ENCODE results near the gene AK5. TPM values are rescaled to one million over a fixed set of nuclear protein-coding genes. Genes with fewer than 3 reads are reported as not detected.

The AK5 gene
- total RNA-seq, 2 experiments from 2014 or later: 0.65 to 0.86 TPM

GRCh38 chr1:77424236-77424635 lies 142.4 kb downstream of the AK5 start:
- Mint-ChIP-seq H3K27ac (no peak overlapping the region), H3K27me3 (peaks cover 3% of the 10 kb centered on the region), H3K4me1 (peaks cover 19% of the 10 kb centered on the region), H3K9me3 (peaks cover 8% of the 10 kb centered on the region), H3K4me3 (no peak overlapping the region), H3K36me3 (ENCODE audit: low read depth) (peaks cover 7% of the 10 kb centered on the region)
- DNase-seq: no peak
- POLR2A ChIA-PET: no interaction called here
- CTCF ChIA-PET: no interaction called here

GRCh38 chr1:77428068-77428467 lies 146.2 kb downstream of the AK5 start:
- ChIA-PET POLR2A (no interaction called here), CTCF (no interaction called here)
- no peaks in the 10 kb centered on the region for H3K27me3 Mint-ChIP-seq

GRCh38 chr1:77430966-77431690 lies 149.3 kb downstream of the AK5 start:
- H3K4me3 Mint-ChIP-seq: no peak overlapping the region
- POLR2A ChIA-PET: interaction anchor here (1.5 to 2.1 kb wide), 2 partner anchors 17 to 547 kb away, joined by 4 to 5 read pairs; partner anchors contain the start of gene FUBP1
- no peak overlapping the region for H3K27ac Mint-ChIP-seq
- no peak for DNase-seq
- H3K9me3 Mint-ChIP-seq: peaks cover 6% of the 10 kb centered on the region
- peaks cover 16% of the 10 kb centered on the region for H3K4me1 Mint-ChIP-seq
- no peaks in the 10 kb centered on the region for H3K27me3 Mint-ChIP-seq
- CTCF ChIA-PET: interaction anchor here (0.6 to 1.4 kb wide), 2 partner anchors 11 to 91 kb away, joined by 3 read pairs; no protein-coding TSS in a partner anchor
- no peaks in the 10 kb centered on the region for H3K36me3 Mint-ChIP-seq (ENCODE audit: low read depth)

More at GRCh38 chr1:77428068-77428467, 146.2 kb downstream of the AK5 start:
- H3K9me3 Mint-ChIP-seq: peaks cover 8% of the 10 kb centered on the region
- peaks cover 7% of the 10 kb centered on the region for H3K36me3 Mint-ChIP-seq (ENCODE audit: low read depth)
- H3K4me1 Mint-ChIP-seq: peaks cover 6% of the 10 kb centered on the region
- no peak for DNase-seq
- no peak overlapping the region for H3K4me3 Mint-ChIP-seq
- no peak overlapping the region for H3K27ac Mint-ChIP-seq

- DNase-seq: no peak
- Mint-ChIP-seq H3K9me3 (peaks cover 9% of the 10 kb centered on the region), H3K4me3 (no peak overlapping the region), H3K27me3 (no peaks in the 10 kb centered on the region), H3K27ac (no peak overlapping the region), H3K4me1 (peaks cover 26% of the 10 kb centered on the region), H3K36me3 (ENCODE audit: low read depth) (peaks cover 3% of the 10 kb centered on the region)
- CTCF ChIA-PET: no interaction called here
- POLR2A ChIA-PET: no interaction called here
Measured at GRCh38 chr1:77433934-77434333, 152.1 kb downstream of the AK5 start.

- ChIA-PET CTCF (interaction anchor here (0.7 kb wide), 1 partner anchor 51 kb away, joined by 3 read pairs; no protein-coding TSS in a partner anchor), POLR2A (no interaction called here)
- Mint-ChIP-seq H3K9me3 (peaks cover 14% of the 10 kb centered on the region), H3K27me3 (no peaks in the 10 kb centered on the region), H3K36me3 (ENCODE audit: low read depth) (peaks cover 3% of the 10 kb centered on the region), H3K4me3 (no peak overlapping the region), H3K27ac (peak overlapping the region; percentile 0), H3K4me1 (peaks cover 26% of the 10 kb centered on the region)
- DNase-seq: no peak
Measured at GRCh38 chr1:77434967-77435366, 153.1 kb downstream of the AK5 start.

- H3K36me3 Mint-ChIP-seq (ENCODE audit: low read depth): peaks cover 3% of the 10 kb centered on the region
- H3K27me3 Mint-ChIP-seq: no peaks in the 10 kb centered on the region
- no peak overlapping the region for H3K27ac Mint-ChIP-seq
- ChIA-PET POLR2A (no interaction called here), CTCF (interaction anchor here (0.6 kb wide), 1 partner anchor 150 kb away, joined by 3 read pairs; no protein-coding TSS in a partner anchor)
- no peak for DNase-seq
- peaks cover 14% of the 10 kb centered on the region for H3K9me3 Mint-ChIP-seq
- H3K4me3 Mint-ChIP-seq: no peak overlapping the region
- peaks cover 20% of the 10 kb centered on the region for H3K4me1 Mint-ChIP-seq
Measured at GRCh38 chr1:77438236-77438913, 156.6 kb downstream of the AK5 start.

GRCh38 chr1:77446841-77447555 lies 165.2 kb downstream of the AK5 start:
- H3K4me3 Mint-ChIP-seq: no peak overlapping the region
- no peak for DNase-seq
- ChIA-PET CTCF (no interaction called here), POLR2A (no interaction called here)
- H3K27me3 Mint-ChIP-seq: no peaks in the 10 kb centered on the region
- no peak overlapping the region for H3K27ac Mint-ChIP-seq
- H3K4me1 Mint-ChIP-seq: no peaks in the 10 kb centered on the region
- no peaks in the 10 kb centered on the region for H3K36me3 Mint-ChIP-seq (ENCODE audit: low read depth)
- no peaks in the 10 kb centered on the region for H3K9me3 Mint-ChIP-seq

- Mint-ChIP-seq H3K36me3 (ENCODE audit: low read depth) (no peaks in the 10 kb centered on the region), H3K27me3 (no peaks in the 10 kb centered on the region), H3K9me3 (no peaks in the 10 kb centered on the region), H3K4me1 (no peaks in the 10 kb centered on the region), H3K4me3 (no peak overlapping the region), H3K27ac (no peak overlapping the region)
- CTCF ChIA-PET: no interaction called here
- DNase-seq: no peak
- POLR2A ChIA-PET: no interaction called here
Measured at GRCh38 chr1:77447669-77448068, 165.8 kb downstream of the AK5 start.

- H3K9me3 Mint-ChIP-seq: no peaks in the 10 kb centered on the region
- H3K27ac Mint-ChIP-seq: no peak overlapping the region
- ChIA-PET POLR2A (no interaction called here), CTCF (no interaction called here)
- no peaks in the 10 kb centered on the region for H3K27me3 Mint-ChIP-seq
- DNase-seq: no peak
- H3K4me3 Mint-ChIP-seq: no peak overlapping the region
- H3K36me3 Mint-ChIP-seq (ENCODE audit: low read depth): no peaks in the 10 kb centered on the region
- H3K4me1 Mint-ChIP-seq: no peaks in the 10 kb centered on the region
Measured at GRCh38 chr1:77459881-77460280, 178.1 kb downstream of the AK5 start.

- DNase-seq: no peak
- H3K27me3 Mint-ChIP-seq: no peaks in the 10 kb centered on the region
- H3K9me3 Mint-ChIP-seq: no peaks in the 10 kb centered on the region
- ChIA-PET CTCF (no interaction called here), POLR2A (no interaction called here)
- H3K4me1 Mint-ChIP-seq: no peaks in the 10 kb centered on the region
- H3K4me3 Mint-ChIP-seq: no peak overlapping the region
- H3K36me3 Mint-ChIP-seq (ENCODE audit: low read depth): no peaks in the 10 kb centered on the region
- no peak overlapping the region for H3K27ac Mint-ChIP-seq
Measured at GRCh38 chr1:77461691-77462090, 179.9 kb downstream of the AK5 start.

GRCh38 chr1:77463216-77463615 lies 181.4 kb downstream of the AK5 start:
- H3K27me3 Mint-ChIP-seq: no peaks in the 10 kb centered on the region
- no peaks in the 10 kb centered on the region for H3K4me1 Mint-ChIP-seq
- H3K4me3 Mint-ChIP-seq: no peak overlapping the region
- no peak overlapping the region for H3K27ac Mint-ChIP-seq
- ChIA-PET CTCF (no interaction called here), POLR2A (no interaction called here)
- no peak for DNase-seq
- no peaks in the 10 kb centered on the region for H3K9me3 Mint-ChIP-seq
- H3K36me3 Mint-ChIP-seq (ENCODE audit: low read depth): no peaks in the 10 kb centered on the region

GRCh38 chr1:77465139-77465538 lies 183.3 kb downstream of the AK5 start:
- Mint-ChIP-seq H3K27me3 (no peaks in the 10 kb centered on the region), H3K4me1 (no peaks in the 10 kb centered on the region)
- CTCF ChIA-PET: no interaction called here

GRCh38 chr1:77465922-77466321 lies 184.1 kb downstream of the AK5 start:
- CTCF ChIA-PET: no interaction called here

More at GRCh38 chr1:77465139-77465538, 183.3 kb downstream of the AK5 start:
- no peak overlapping the region for H3K27ac Mint-ChIP-seq
- H3K36me3 Mint-ChIP-seq (ENCODE audit: low read depth): no peaks in the 10 kb centered on the region
- no peak overlapping the region for H3K4me3 Mint-ChIP-seq
- no peaks in the 10 kb centered on the region for H3K9me3 Mint-ChIP-seq
- DNase-seq: no peak
- POLR2A ChIA-PET: no interaction called here

More at GRCh38 chr1:77465922-77466321, 184.1 kb downstream of the AK5 start:
- no peaks in the 10 kb centered on the region for H3K27me3 Mint-ChIP-seq
- DNase-seq: no peak
- H3K9me3 Mint-ChIP-seq: no peaks in the 10 kb centered on the region
- H3K4me1 Mint-ChIP-seq: no peaks in the 10 kb centered on the region
- no peak overlapping the region for H3K27ac Mint-ChIP-seq
- H3K4me3 Mint-ChIP-seq: no peak overlapping the region
- H3K36me3 Mint-ChIP-seq (ENCODE audit: low read depth): no peaks in the 10 kb centered on the region
- POLR2A ChIA-PET: no interaction called here
